SK-N-MC (cell line): ENCODE measurements around the gene MAN2B2.

Experiments used
- EZH2 ChIP-seq: fragments of 200-600 bp; sonication (generic); IDR thresholded peaks from one replicate; pipeline ENCODE4 v1.6.1; 2017; ENCODE audit warnings: antibody characterized with exemption
- POLR2AphosphoS5 ChIP-seq: IDR thresholded peaks from 2 replicates; pipeline ENCODE4 v1.6.1; 2012; ENCODE audit warnings: mild to moderate bottlenecking, low read depth, low read length, borderline replicate concordance

- TF ChIP-seq EZH2 (no peak), POLR2AphosphoS5 (no peak)
Observed at GRCh38 chr4:6576512-6576911, 1.5 kb downstream of the MAN2B2 start.
